K562 (cell line): ENCODE measurements around the gene PAX8. TPM values are rescaled to one million over a fixed set of nuclear protein-coding genes. Genes with fewer than 3 reads are reported as not detected.

Source experiments
- ARID3B ChIP-seq: fragments of 250-450 bp; sonication (Bioruptor Pico); IDR thresholded peaks from 2 replicates; pipeline ENCODE4 v1.4.0; 2020; ENCODE audit warnings: borderline replicate concordance
- ATF6 ChIP-seq: sonication (generic); formaldehyde crosslinking; IDR thresholded peaks from 2 replicates; pipeline ENCODE4 v1.4.0; 2020; ENCODE audit warnings: mild to moderate bottlenecking, missing genetic modification reagents
- CREB3L1 ChIP-seq: fragments of 450-650 bp; IDR thresholded peaks from 2 replicates; pipeline ENCODE4 v1.6.1; 2014; ENCODE audit warnings: low read depth, mild to moderate bottlenecking, moderate library complexity, borderline replicate concordance
- EP300 ChIP-seq: IDR thresholded peaks from 2 replicates; pipeline ENCODE4 v1.6.1; 2012; ENCODE audit warnings: low read length, improper control_type of control experiment
- EP400 ChIP-seq: fragments of 450-650 bp; IDR thresholded peaks from 2 replicates; pipeline ENCODE4 v1.6.1; 2017; ENCODE audit warnings: antibody characterized with exemption, mild to moderate bottlenecking, moderate library complexity
- HMBOX1 ChIP-seq: sonication (generic); IDR thresholded peaks from 2 replicates; pipeline ENCODE4 v1.6.1; 2016
- MEF2D ChIP-seq: conservative IDR thresholded peaks from 2 replicates; pipeline ENCODE4 v1.6.1; 2016; ENCODE audit warnings: low read depth, missing genetic modification characterization, missing compliant biosample characterization
- NEUROD1 ChIP-seq: fragments of 150-350 bp; IDR thresholded peaks from 2 replicates; pipeline ENCODE4 v1.6.1; 2014; ENCODE audit warnings: borderline replicate concordance, low read length, low read depth; ENCODE audit not compliant: partially characterized antibody
- NONO ChIP-seq, 2 experiments: fragments of 200-400 bp in 1 of 2; fragments of 450-650 bp in 1 of 2; formaldehyde crosslinking in 1 of 2; IDR thresholded peaks; 2 replicates each; pipeline ENCODE4 v1.6.1; 2017; ENCODE audit warnings: low read depth in 2 of 2, mild to moderate bottlenecking in 2 of 2, moderate library complexity in 2 of 2, low read length in 1 of 2
- POLR2G ChIP-seq: fragments of 200-400 bp; formaldehyde crosslinking; IDR thresholded peaks from 2 replicates; pipeline ENCODE4 v1.6.1; 2017; ENCODE audit warnings: low read depth, mild to moderate bottlenecking, antibody characterized with exemption, low read length, moderate library complexity
- RAD21 ChIP-seq, 2 experiments: fragments of 250-450 bp in 1 of 2; fragments of 450-650 bp in 1 of 2; sonication (Bioruptor Pico) in 1 of 2; formaldehyde crosslinking in 1 of 2; IDR thresholded peaks in 1 of 2; conservative IDR thresholded peaks in 1 of 2; 2 replicates each; pipeline versions ENCODE4 v1.4.0 to v1.8.0; 2020 to 2022; ENCODE audit warnings: mild to moderate bottlenecking in 2 of 2, moderate library complexity in 1 of 2
- SMARCA4 ChIP-seq: fragments of 450-650 bp; IDR thresholded peaks from 2 replicates; pipeline ENCODE4 v1.6.1; 2016
- STAT6 ChIP-seq: sonication (generic); formaldehyde crosslinking; IDR thresholded peaks from 2 replicates; pipeline ENCODE4 v1.8.1; 2023; ENCODE audit warnings: mild to moderate bottlenecking, missing genetic modification reagents
- TAF9B ChIP-seq: fragments of 450-650 bp; IDR thresholded peaks from 2 replicates; pipeline ENCODE4 v1.6.1; 2018; ENCODE audit warnings: mild to moderate bottlenecking; ENCODE audit not compliant: partially characterized antibody
- ZBTB1 ChIP-seq: sonication (generic); formaldehyde crosslinking; IDR thresholded peaks from 2 replicates; pipeline ENCODE4 v1.8.1; 2023; ENCODE audit warnings: missing genetic modification reagents, low read depth, mild to moderate bottlenecking, borderline replicate concordance
- ZC3H4 ChIP-seq: sonication (generic); formaldehyde crosslinking; IDR thresholded peaks from 2 replicates; pipeline ENCODE4 v1.9.0; 2021; ENCODE audit warnings: missing genetic modification reagents, borderline replicate concordance
- ZNF780A ChIP-seq: fragments of 250-450 bp; sonication (Bioruptor Pico); IDR thresholded peaks from 2 replicates; pipeline ENCODE4 v1.5.0; 2021; ENCODE audit warnings: mild to moderate bottlenecking
- polyA plus RNA-seq, 8 experiments: library from polyadenylated mRNA; depleted of rRNA in 4 of 8; stranded (reverse) in 5 of 8; unstranded in 3 of 8; fragments of >200 nt; fragmentation: Nextera tagmentation in 2 of 8; fragmentation: Illumina TruSeq in 1 of 8; extraction: Ambion mirVana in 2 of 8; extraction: Trizol in 1 of 8; gene quantifications; 2 replicates each; pipeline versions ENCODE4 v1.2.1 to v1.2.3, GENCODE V29; 2011 to 2014; ENCODE audit warnings: inconsistent platforms in 1 of 8, missing spikeins in 1 of 8
- total RNA-seq, 7 experiments: library from RNA; depleted of rRNA in 6 of 7; stranded (reverse); fragments of >200 nt in 6 of 7; fragmentation: Illumina TruSeq in 2 of 7; extraction: Trizol in 2 of 7; gene quantifications; 2 replicates each; pipeline versions ENCODE4 v1.2.1 to v1.2.3, GENCODE V29; 2011 to 2021; ENCODE audit warnings: low replicate concordance in 1 of 7

The PAX8 gene
- total and polyA plus RNA-seq, 9 of the 15 experiments (the other 6 are each of a cell fraction or from before 2014, with no cell fraction given) = 0.13 to 2.1 (median 0.51) TPM

- TF ChIP-seq CREB3L1 (no peak), NONO (IDR thresholded peaks at IDR 0.05; ENCODE audit: low read depth in 2 of 2, low read length in 1 of 2) (no peak), EP300 (no peak), ATF6 (CRISPR knock-in tag) (no peak), HMBOX1 (no peak), ZNF780A (CRISPR knock-in tag) (no peak), TAF9B (no peak), RAD21 (CRISPR knock-in tag; conservative IDR thresholded peaks at IDR 0.05 in 1 of 2, IDR thresholded peaks at IDR 0.05 in 1 of 2) (peak; percentile 83 to 88), MEF2D (tag) (no peak), ZC3H4 (no peak), SMARCA4 (no peak), STAT6 (CRISPR knock-in tag) (no peak), POLR2G (no peak), NEUROD1 (no peak), ARID3B (CRISPR knock-in tag) (no peak), ZBTB1 (CRISPR knock-in tag) (no peak), EP400 (no peak)
These were observed 74.7 kb downstream of the PAX8 start (continued) for GRCh38 chr2:113203901-113204519.
